K562 (cell line): ENCODE data around the gene MIEN1. TPM values are rescaled to one million over a fixed set of nuclear protein-coding genes. Genes with fewer than 3 reads are reported as not detected.
A peak's percentile ranks its signal among the peaks of the same experiment; 100 is the strongest.

ENCODE experiments used
- ELF4 ChIP-seq: fragments of 450-650 bp; formaldehyde crosslinking; IDR thresholded peaks from 2 replicates; pipeline ENCODE4 v1.4.0; 2022; ENCODE audit warnings: missing genetic modification characterization
- FOXA1 ChIP-seq: fragments of 450-650 bp; IDR thresholded peaks from 2 replicates; pipeline ENCODE4 v1.6.1; 2016; ENCODE audit warnings: mild to moderate bottlenecking, borderline replicate concordance
- FOXM1 ChIP-seq, 2 experiments: fragments of 450-650 bp in 1 of 2; sonication (generic) in 1 of 2; formaldehyde crosslinking in 1 of 2; IDR thresholded peaks; 2 replicates each; pipeline versions ENCODE4 v1.6.1 to v1.9.0; 2017 to 2022; ENCODE audit warnings: low read depth in 2 of 2, mild to moderate bottlenecking in 2 of 2, missing genetic modification reagents in 1 of 2, moderate library complexity in 1 of 2
- MTF1 ChIP-seq: fragments of 250-450 bp; sonication (Bioruptor Pico); IDR thresholded peaks from 2 replicates; pipeline ENCODE4 v1.9.0; 2021; ENCODE audit warnings: moderate library complexity, mild to moderate bottlenecking, inconsistent platforms, borderline replicate concordance
- NCOA2 ChIP-seq, 2 experiments: fragments of 450-650 bp; IDR thresholded peaks; 2 replicates each; pipeline ENCODE4 v1.6.1; 2018; ENCODE audit warnings: mild to moderate bottlenecking in 2 of 2, moderate library complexity in 1 of 2; ENCODE audit not compliant: partially characterized antibody in 2 of 2
- PCBP1 ChIP-seq: fragments of 200-400 bp; formaldehyde crosslinking; IDR thresholded peaks from 2 replicates; pipeline ENCODE4 v1.6.1; 2018; ENCODE audit warnings: mild to moderate bottlenecking, low read depth, low read length; ENCODE audit not compliant: poor library complexity, severe bottlenecking
- REST ChIP-seq, 2 experiments: fragments of 450-650 bp; formaldehyde crosslinking in 1 of 2; IDR thresholded peaks; 2 replicates each; pipeline versions ENCODE4 v1.4.0 to v1.6.1; 2014 to 2020; ENCODE audit warnings: mild to moderate bottlenecking in 2 of 2, borderline replicate concordance in 1 of 2, low read depth in 1 of 2
- SFPQ ChIP-seq: fragments of 200-400 bp; formaldehyde crosslinking; IDR thresholded peaks from 2 replicates; pipeline ENCODE4 v1.6.1; 2017; ENCODE audit warnings: mild to moderate bottlenecking, low read depth, low read length, moderate library complexity
- TAF9B ChIP-seq: fragments of 450-650 bp; IDR thresholded peaks from 2 replicates; pipeline ENCODE4 v1.6.1; 2018; ENCODE audit warnings: mild to moderate bottlenecking; ENCODE audit not compliant: partially characterized antibody
- ZNF134 ChIP-seq: fragments of 250-450 bp; sonication (Bioruptor Pico); conservative IDR thresholded peaks from 2 replicates; pipeline ENCODE4 v1.4.0; 2020
- ZNF398 ChIP-seq: fragments of 250-450 bp; sonication (Bioruptor Pico); IDR thresholded peaks from 2 replicates; pipeline ENCODE4 v1.8.0; 2021; ENCODE audit warnings: moderate library complexity, mild to moderate bottlenecking, inconsistent platforms
- ZNF436 ChIP-seq: fragments of 250-450, 450-650 bp; sonication (Bioruptor Pico); formaldehyde crosslinking; IDR thresholded peaks from 2 replicates; pipeline ENCODE4 v1.7.0; 2020; ENCODE audit warnings: mild to moderate bottlenecking
- ZNF507 ChIP-seq: conservative IDR thresholded peaks from 2 replicates; pipeline ENCODE4 v1.6.1; 2017; ENCODE audit warnings: missing genetic modification characterization, missing compliant biosample characterization
- ZNF76 ChIP-seq: fragments of 250-450 bp; sonication (Bioruptor Pico); IDR thresholded peaks from 2 replicates; pipeline ENCODE4 v1.4.0; 2020; ENCODE audit warnings: mild to moderate bottlenecking, moderate library complexity, borderline replicate concordance
- polyA plus RNA-seq, 8 experiments: library from polyadenylated mRNA; depleted of rRNA in 4 of 8; stranded (reverse) in 5 of 8; unstranded in 3 of 8; fragments of >200 nt; fragmentation: Nextera tagmentation in 2 of 8; fragmentation: Illumina TruSeq in 1 of 8; extraction: Ambion mirVana in 2 of 8; extraction: Trizol in 1 of 8; gene quantifications; 2 replicates each; pipeline versions ENCODE4 v1.2.1 to v1.2.3, GENCODE V29; 2011 to 2014; ENCODE audit warnings: inconsistent platforms in 1 of 8, missing spikeins in 1 of 8
- total RNA-seq, 7 experiments: library from RNA; depleted of rRNA in 6 of 7; stranded (reverse); fragments of >200 nt in 6 of 7; fragmentation: Illumina TruSeq in 2 of 7; extraction: Trizol in 2 of 7; gene quantifications; 2 replicates each; pipeline versions ENCODE4 v1.2.1 to v1.2.3, GENCODE V29; 2011 to 2021; ENCODE audit warnings: low replicate concordance in 1 of 7

The MIEN1 gene
- total and polyA plus RNA-seq, 9 of the 15 experiments (the other 6 are each of a cell fraction or from before 2014, with no cell fraction given): 61.3 to 142 (median 78.9) TPM

GRCh38 chr17:39754161-39754957 is 24.0 kb upstream of the MIEN1 start (continued):
- TF ChIP-seq ZNF398 (CRISPR knock-in tag) (no peak), ZNF436 (CRISPR knock-in tag) (no peak), SFPQ (no peak), TAF9B (no peak), REST (IDR thresholded peaks at IDR 0.05; ENCODE audit: borderline replicate concordance) (peak; percentile 81), REST (CRISPR knock-in tag; IDR thresholded peaks at IDR 0.05; ENCODE audit: low read depth) (peak; percentile 21; the same call in 1 of the 2 replicates), FOXM1 (IDR thresholded peaks at IDR 0.05; ENCODE audit: low read depth) (no peak), FOXM1 (CRISPR knock-in tag; IDR thresholded peaks at IDR 0.05; ENCODE audit: low read depth) (no peak), ZNF76 (0 out of 2 replicates have a peak, but pooled peaks have one; percentile 58), NCOA2 (IDR thresholded peaks at IDR 0.05; ENCODE audit: partially characterized antibody in 2 of 2) (no peak), ZNF507 (tag) (no peak), ELF4 (CRISPR knock-in tag) (0 out of 2 replicates have a peak, but pooled peaks have one; percentile 32), MTF1 (CRISPR knock-in tag) (no peak), PCBP1 (no peak), FOXA1 (no peak), ZNF134 (no peak)
